Fibroblast of skin of left quadriceps (primary cell): ENCODE measurements around the gene GALNT7.
A peak's percentile ranks its signal among the peaks of the same experiment; 100 is the strongest.

Experiments
- DNase-seq, 2 experiments: peaks; one replicate each; pipeline ENCODE4 v3.0.0-alpha.2; 2013; ENCODE audit warnings: low read depth in 2 of 2

Gene GALNT7

GRCh38 chr4:173301518-173302201 lies 133.0 kb downstream of the GALNT7 start:
- DNase-seq: peak; percentile 61 to 64

DNA sequence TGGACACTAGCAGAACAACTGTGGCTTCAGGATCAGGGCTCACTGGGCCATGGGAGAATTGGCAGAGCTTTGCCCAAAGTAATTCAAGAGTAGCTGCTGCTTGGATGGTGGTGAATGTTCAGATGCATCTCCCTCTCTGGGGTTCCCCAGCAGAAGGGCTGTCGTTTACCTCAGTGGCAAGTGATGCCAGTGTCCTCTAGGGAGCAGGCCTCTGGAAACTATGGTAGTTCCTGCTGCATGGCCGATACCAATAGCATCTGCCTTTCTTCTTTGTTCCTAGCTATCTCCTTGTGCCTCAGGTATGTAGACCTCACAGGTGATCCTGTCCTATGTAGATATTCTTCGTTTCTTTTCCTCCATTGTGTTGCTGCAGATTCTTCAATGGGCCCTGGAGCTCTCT lies 139.2 kb downstream of the GALNT7 start:
- DNase-seq: no peak

DNA sequence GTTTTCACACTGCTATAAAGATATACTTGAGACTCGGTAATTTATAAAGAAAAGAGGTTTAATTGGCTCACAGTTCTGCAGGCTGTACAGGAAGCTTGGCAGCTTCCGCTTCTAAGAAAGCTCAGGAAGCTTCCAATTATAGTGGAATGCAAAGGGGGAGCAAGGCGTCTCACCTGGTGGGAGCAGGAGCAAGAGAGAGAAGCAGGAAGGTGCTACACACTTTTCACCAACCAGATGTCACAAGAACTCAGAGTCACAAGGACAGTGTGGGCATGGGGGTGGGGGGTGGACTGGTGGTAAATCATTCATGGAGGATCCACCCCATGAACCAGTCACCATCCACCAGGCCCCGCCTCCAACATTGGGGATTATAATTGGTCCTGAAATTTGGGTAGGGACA lies 142.8 kb downstream of the GALNT7 start:
- no peak for DNase-seq

GRCh38 chr4:173314715-173315114 lies 146.1 kb downstream of the GALNT7 start:
- DNase-seq: no peak

GRCh38 chr4:173316060-173316459 lies 147.4 kb downstream of the GALNT7 start:
- DNase-seq: no peak

DNA sequence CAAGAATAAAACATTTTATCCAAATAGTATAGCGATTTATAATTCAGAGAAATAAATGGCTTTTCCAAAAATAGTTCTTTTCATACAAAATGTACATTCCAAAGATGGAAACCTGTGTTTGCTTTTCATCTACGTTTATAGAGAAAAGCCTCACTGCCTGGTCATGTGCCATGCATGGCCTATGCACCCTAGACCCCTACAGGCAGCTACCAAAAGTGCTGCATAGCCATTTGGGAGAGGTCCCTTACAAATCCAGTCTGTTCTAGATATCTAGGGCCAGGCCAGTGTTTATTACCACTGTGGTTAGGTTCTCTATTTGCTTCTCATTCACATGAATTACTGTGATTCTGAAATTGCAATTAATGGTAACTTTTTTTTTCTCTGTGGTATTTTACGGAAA lies 148.4 kb downstream of the GALNT7 start:
- no peak for DNase-seq

DNA sequence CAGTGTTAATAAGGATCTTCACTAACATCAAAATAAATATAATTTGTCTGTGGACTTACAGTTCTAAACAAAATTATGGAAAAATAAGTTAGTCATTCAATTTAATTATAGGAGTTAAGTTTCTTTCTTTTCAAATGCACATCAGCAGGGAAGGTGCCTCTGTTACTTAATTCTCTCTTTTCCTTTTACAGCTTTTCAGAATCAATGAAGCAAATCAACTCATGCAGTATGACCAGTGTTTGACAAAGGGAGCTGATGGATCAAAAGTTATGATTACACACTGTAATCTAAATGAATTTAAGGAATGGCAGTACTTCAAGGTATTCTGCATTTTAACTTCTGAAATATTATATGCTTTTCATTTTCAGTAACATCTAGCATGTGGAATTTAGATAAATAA lies 149.6 kb downstream of the GALNT7 start:
- no peak for DNase-seq

- DNase-seq: peak; percentile 28 to 37
Observed at GRCh38 chr4:173318648-173319211, 150.1 kb downstream of the GALNT7 start.

- DNase-seq: no peak
Observed at GRCh38 chr4:173319696-173320095, 151.1 kb downstream of the GALNT7 start.

- DNase-seq: no peak
Observed at GRCh38 chr4:173325007-173325736, 156.6 kb downstream of the GALNT7 start.

DNA sequence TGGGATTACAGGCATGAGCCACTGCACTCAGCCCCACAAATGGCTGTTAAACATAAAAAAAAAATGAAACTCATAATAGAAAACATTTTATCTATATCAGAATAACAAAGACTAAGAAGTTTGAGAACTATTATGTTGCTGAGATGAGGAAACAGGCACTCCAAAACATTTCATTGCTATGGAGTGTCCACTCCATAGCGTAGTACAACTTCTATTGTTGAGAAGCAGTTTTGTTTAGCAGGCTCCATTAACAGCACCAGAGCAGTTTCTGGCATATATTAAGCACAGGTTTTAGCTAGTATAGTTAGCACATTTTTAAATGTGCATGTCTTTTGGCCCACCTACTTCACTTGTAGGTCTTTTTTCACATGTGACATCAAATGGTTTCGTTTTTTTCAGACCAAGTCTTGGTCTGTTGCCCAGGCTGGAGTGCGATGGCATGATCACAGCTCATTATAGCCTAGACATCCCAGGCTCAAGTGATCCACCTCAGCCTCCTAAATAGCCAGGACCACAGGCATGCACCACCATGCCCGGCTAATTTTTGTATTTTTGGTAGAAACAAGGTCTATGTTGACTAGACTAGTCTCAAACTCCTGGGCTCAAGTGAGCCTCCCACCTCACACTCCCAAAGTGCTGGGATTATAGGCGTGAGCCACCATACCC lies 159.8 kb downstream of the GALNT7 start:
- DNase-seq: no peak

- DNase-seq: no peak
Observed at GRCh38 chr4:173330590-173330989, 162.0 kb downstream of the GALNT7 start.

- DNase-seq: no peak
Observed at GRCh38 chr4:173332021-173332487, 163.4 kb downstream of the GALNT7 start.

DNA sequence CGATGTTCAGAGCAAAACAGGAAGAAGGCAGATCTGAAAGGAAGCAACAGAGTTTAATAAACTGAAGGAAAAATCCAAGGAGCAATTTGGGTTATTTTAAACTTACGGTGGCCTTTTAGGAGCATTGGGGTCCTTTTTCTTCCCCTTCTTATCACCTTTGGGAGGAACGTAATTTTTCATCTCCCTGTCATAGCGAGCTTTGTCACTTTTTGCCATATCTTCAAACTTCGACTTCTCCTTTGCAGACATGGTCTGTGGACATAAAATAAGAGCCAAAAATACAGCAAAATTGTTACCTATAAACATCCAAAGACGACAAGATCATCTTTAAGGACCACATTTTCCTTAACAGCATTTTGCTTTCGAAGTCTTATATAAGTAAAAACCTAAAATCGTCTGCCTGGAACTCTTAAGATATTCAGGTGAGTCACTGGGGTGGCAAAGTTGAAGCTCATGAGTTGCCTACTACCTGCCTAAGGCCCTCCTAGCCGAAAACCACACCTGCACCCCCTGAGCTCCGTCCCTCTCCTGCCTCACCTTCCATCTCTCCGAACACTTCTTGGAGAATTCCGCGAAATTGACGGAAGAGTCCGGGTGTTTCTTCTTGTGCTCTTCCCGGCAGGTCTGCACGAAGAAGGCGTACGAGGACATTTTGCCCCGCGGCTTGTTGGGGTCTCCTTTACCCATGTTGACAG lies 164.5 kb downstream of the GALNT7 start:
- no peak for DNase-seq

- no peak for DNase-seq
Observed at GRCh38 chr4:173333658-173334084, 165.1 kb downstream of the GALNT7 start.

DNA sequence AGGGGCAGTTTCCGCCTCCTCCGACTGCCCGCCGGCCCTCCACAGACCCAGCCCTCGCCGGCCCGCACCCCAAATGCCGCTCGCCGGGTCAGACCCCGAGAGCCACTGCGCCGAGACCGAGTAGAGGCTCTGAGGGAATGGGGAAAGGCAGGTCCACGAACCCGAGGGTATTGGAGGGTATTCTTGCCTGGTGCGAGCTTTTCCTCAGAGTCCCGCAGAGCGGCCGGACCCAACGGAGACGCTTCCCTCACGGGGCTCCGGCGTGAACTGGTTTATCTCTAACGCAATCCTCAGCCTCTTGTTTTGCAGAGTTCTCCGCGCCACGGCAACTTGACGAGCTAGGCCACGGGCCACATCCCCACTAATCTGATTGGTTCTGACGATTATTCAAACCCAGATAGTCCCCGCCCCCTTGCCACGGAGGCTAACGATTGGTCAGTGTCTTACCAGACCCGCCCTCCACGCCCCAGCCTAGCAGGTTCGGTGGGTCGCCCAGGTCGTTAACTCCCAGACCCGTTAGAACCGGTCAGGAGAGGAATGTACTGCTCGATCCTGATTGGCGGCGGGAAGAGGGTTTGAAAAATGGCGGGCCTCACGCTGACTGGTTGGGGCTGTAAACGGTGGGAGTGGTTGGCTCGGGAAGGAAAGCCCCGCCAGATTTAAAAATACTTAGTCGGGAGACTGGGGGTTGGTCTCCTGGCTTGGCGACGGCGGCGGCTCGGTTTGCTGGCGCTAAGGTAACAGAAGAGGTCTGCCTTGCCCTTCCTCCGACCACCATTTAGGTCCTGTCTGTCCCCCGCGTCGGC lies 165.7 kb downstream of the GALNT7 start, which contains the start of gene HMGB2:
HMGB2 (minus strand) TSS at position 274 of the 806 bp plus-strand sequence. CDS start 709 bp downstream, outside the sequence.
- DNase-seq: peak; percentile 99

DNA sequence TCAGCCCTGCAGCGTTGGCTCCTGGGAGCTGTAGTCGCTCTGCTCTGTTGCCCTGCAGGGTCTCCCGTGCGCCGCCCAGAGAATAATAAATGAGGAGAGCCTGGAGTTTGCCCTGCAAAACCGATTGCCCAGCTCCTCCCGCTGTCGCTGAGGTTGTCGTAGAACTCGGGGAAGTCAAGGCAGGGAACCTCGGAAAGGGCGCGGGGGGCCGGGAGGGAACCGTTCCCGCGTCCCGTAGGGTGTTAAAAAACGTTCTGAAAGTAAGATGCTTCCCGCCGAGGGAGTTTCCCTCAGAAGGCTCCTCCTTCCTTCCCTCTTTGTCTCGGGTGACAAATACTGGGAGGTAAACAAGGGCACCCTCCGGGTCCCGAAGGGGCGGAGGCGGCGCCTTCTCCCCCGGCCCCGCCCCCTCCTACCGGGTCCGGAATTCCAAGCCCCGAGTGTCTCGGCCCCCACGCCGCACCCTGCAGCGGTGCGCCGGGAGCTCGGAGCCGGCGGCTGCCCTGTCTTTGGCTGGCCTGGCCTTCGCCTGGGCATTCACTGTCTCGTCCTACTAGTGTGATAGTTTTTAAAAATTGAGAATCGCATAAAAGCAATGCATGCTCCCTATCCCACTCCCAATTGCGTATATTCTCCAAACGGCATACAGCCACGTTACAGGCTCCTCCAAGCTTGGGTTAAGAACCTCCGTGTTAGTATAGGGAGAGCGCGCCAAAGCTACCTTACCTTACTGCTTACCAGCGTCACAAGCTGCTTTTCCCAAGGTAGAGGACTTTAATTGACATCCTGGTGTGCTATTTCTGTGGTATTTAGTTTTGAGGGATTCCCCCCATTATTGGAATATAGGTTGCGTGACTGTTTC lies 166.5 kb downstream of the GALNT7 start:
- DNase-seq: peak; percentile 56 to 62

DNA sequence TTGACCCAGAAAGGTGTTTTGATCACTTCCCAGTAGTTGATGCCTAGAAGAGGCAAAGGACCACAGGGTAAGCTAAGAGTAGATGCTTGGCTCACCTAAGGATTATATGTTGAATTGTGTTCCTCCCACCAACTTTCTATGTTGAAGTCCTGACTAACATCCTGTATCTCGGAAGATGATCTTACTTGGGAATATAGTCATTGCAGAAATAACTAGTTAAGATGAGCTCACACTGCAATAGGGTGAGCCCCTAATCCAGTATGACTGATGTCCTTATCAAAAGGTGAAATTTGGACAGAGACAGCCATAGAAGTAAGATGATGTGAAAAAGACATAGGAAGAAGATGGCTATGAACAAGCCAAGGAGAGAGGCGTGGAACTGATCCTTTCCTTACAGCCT lies 168.9 kb downstream of the GALNT7 start:
- DNase-seq: no peak

DNA sequence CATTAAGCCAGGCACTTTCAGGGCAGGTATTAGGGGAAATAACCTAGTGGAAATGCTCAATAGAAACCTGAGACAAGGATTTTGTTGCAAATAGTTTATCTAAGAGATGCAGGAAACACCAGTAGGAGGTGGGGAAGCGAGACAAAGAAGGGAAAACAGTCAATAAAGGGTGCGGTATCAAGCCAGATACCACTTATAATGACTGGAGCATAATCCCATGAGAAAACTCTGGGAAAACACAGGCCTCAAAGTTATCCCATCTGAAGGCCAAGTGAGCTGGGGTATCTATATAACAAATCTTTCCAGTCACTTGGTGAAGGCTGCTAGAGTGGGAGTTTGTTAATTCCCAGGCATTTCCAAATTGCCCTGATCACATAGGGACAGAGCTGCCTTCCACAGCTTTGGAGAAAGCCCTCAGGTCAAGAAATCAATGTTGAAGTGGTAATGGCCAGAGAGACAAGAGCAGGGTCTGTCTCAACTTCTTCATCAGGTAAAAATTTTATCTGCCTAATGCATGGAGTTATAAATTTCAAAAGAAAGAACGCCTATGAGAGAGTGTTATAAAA lies 175.3 kb downstream of the GALNT7 start:
- DNase-seq: no peak
